Astrocyte (in vitro differentiated cells and primary cell): ENCODE measurements around the gene TEX29. TPM values are rescaled to one million over a fixed set of nuclear protein-coding genes. Genes with fewer than 3 reads are reported as not detected.

ENCODE experiments used
- DNase-seq: peaks from one replicate; pipeline ENCODE4 v3.0.0-alpha.2; 2010; ENCODE audit warnings: low read depth
- FAIRE-seq: peaks from 2 replicates; lab custom pipeline; 2011; peaks lifted over from hg19 to GRCh38; lab: Jason Lieb, UNC
- H2AFZ ChIP-seq: 2 replicates; pipeline ENCODE4 v1.6.0; 2012; ENCODE audit warnings: low read depth, low read length, inconsistent platforms
- H3K27ac ChIP-seq: 2 replicates; pipeline ENCODE4 v1.5.1; 2011; ENCODE audit warnings: low read depth, low read length, inconsistent platforms
- H3K27me3 ChIP-seq: 2 replicates; pipeline ENCODE4 v1.6.0; 2011; ENCODE audit warnings: low read length, inconsistent platforms; ENCODE audit not compliant: insufficient read depth
- H3K36me3 ChIP-seq: 2 replicates; pipeline ENCODE4 v1.5.1; 2011; ENCODE audit warnings: low read length, inconsistent platforms; ENCODE audit not compliant: insufficient read depth
- H3K4me1 ChIP-seq: 2 replicates; pipeline ENCODE4 v1.5.1; 2011; ENCODE audit warnings: low read length, inconsistent platforms; ENCODE audit not compliant: insufficient read depth
- H3K4me2 ChIP-seq: 2 replicates; pipeline ENCODE4 v1.6.0; 2012; ENCODE audit warnings: low read length, inconsistent platforms
- H3K4me3 ChIP-seq: 2 replicates; pipeline ENCODE4 v1.5.1; 2011; ENCODE audit warnings: low read depth, mild to moderate bottlenecking, low read length, inconsistent platforms; ENCODE audit not compliant: insufficient read depth
- H3K79me2 ChIP-seq: 2 replicates; pipeline ENCODE4 v1.6.0; 2012; ENCODE audit warnings: mild to moderate bottlenecking, low read length, inconsistent platforms; ENCODE audit not compliant: insufficient read depth
- H3K9ac ChIP-seq: 2 replicates; pipeline ENCODE4 v1.6.0; 2012; ENCODE audit warnings: mild to moderate bottlenecking, low read length, inconsistent platforms
- H3K9me3 ChIP-seq: 2 replicates; pipeline ENCODE4 v1.5.1; 2012; ENCODE audit warnings: low read depth, mild to moderate bottlenecking, low read length, inconsistent platforms; ENCODE audit not compliant: insufficient read depth
- H4K20me1 ChIP-seq: 2 replicates; pipeline ENCODE4 v1.6.0; 2012; ENCODE audit warnings: low read length, inconsistent platforms; ENCODE audit not compliant: insufficient read depth
- H3K27ac Mint-ChIP-seq: one replicate; pipeline ENCODE4 v1.8.0; 2021; ENCODE audit warnings: mild to moderate bottlenecking, mixed read lengths; ENCODE audit not compliant: unreplicated experiment
- H3K27me3 Mint-ChIP-seq: one replicate; pipeline ENCODE4 v1.8.0; 2021; ENCODE audit warnings: low read depth, mixed read lengths; ENCODE audit not compliant: unreplicated experiment
- H3K36me3 Mint-ChIP-seq: one replicate; pipeline ENCODE4 v1.8.0; 2021; ENCODE audit warnings: low read depth, mixed read lengths; ENCODE audit not compliant: unreplicated experiment
- H3K4me1 Mint-ChIP-seq: one replicate; pipeline ENCODE4 v1.8.0; 2021; ENCODE audit warnings: low read depth, mixed read lengths; ENCODE audit not compliant: unreplicated experiment
- H3K4me3 Mint-ChIP-seq: one replicate; pipeline ENCODE4 v1.8.0; 2021; ENCODE audit warnings: mild to moderate bottlenecking, moderate library complexity, mixed read lengths; ENCODE audit not compliant: unreplicated experiment
- H3K9me3 Mint-ChIP-seq: one replicate; pipeline ENCODE4 v1.8.0; 2021; ENCODE audit warnings: mild to moderate bottlenecking, mixed read lengths; ENCODE audit not compliant: unreplicated experiment
- CTCF ChIP-seq: IDR thresholded peaks from 2 replicates; pipeline ENCODE4 v1.5.1; 2011; ENCODE audit warnings: low read depth, mild to moderate bottlenecking, inconsistent platforms, low read length, moderate library complexity; ENCODE audit not compliant: insufficient read depth
- EZH2 ChIP-seq: IDR thresholded peaks from 2 replicates; pipeline ENCODE4 v1.6.1; 2012; ENCODE audit warnings: mild to moderate bottlenecking, low read length, inconsistent platforms; ENCODE audit not compliant: insufficient read depth
- total RNA-seq: library from RNA; stranded (reverse); gene quantifications from 2 replicates; pipeline ENCODE4 v1.2.1, GENCODE V29; 2021

TEX29 gene
- total RNA-seq, 1 donor from 2014 or later, result 0.43 TPM

GRCh38 chr13:111302045-111302726 lies 18.3 kb upstream of the TEX29 start:
- H3K4me3 Mint-ChIP-seq, result no peak overlapping the region
- no peak for DNase-seq
- H3K27me3 ChIP-seq, result no peaks in the 10 kb centered on the region
- no peak overlapping the region for H3K4me3 ChIP-seq
- H3K4me2 ChIP-seq, result no peak overlapping the region
- no peaks in the 10 kb centered on the region for H3K4me1 ChIP-seq
- no peak overlapping the region for H3K27ac ChIP-seq
- no peak overlapping the region for H2AFZ ChIP-seq
- FAIRE-seq, result no peak
- no peaks in the 10 kb centered on the region for H3K4me1 Mint-ChIP-seq
- H4K20me1 ChIP-seq, result no peaks in the 10 kb centered on the region
- H3K36me3 ChIP-seq, result peaks cover 44% of the 10 kb centered on the region
- no peaks in the 10 kb centered on the region for H3K9me3 ChIP-seq
- peaks cover 2% of the 10 kb centered on the region for H3K79me2 ChIP-seq
- no peak overlapping the region for H3K9ac ChIP-seq
- H3K9me3 Mint-ChIP-seq, result no peaks in the 10 kb centered on the region
- no peak overlapping the region for H3K27ac Mint-ChIP-seq
- no peaks in the 10 kb centered on the region for H3K27me3 Mint-ChIP-seq
- TF ChIP-seq CTCF (no peak), EZH2 (no peak)
- peaks cover 19% of the 10 kb centered on the region for H3K36me3 Mint-ChIP-seq

GRCh38 chr13:111303559-111303958 lies 16.9 kb upstream of the TEX29 start:
- Histone ChIP-seq H3K9ac (no peak overlapping the region), H3K4me3 (no peak overlapping the region), H3K79me2 (no peaks in the 10 kb centered on the region), H3K9me3 (no peaks in the 10 kb centered on the region), H2AFZ (no peak overlapping the region), H3K4me1 (no peaks in the 10 kb centered on the region), H4K20me1 (peaks cover 3% of the 10 kb centered on the region), H3K36me3 (peaks cover 46% of the 10 kb centered on the region), H3K4me2 (no peak overlapping the region), H3K27me3 (no peaks in the 10 kb centered on the region), H3K27ac (no peak overlapping the region)
- Mint-ChIP-seq H3K27me3 (no peaks in the 10 kb centered on the region), H3K4me3 (no peak overlapping the region), H3K36me3 (peaks cover 24% of the 10 kb centered on the region), H3K9me3 (no peaks in the 10 kb centered on the region), H3K4me1 (no peaks in the 10 kb centered on the region), H3K27ac (no peak overlapping the region)
- TF ChIP-seq EZH2 (no peak), CTCF (no peak)
- no peak for FAIRE-seq
- no peak for DNase-seq

- Histone ChIP-seq H3K27me3 (no peaks in the 10 kb centered on the region), H2AFZ (no peak overlapping the region), H3K9me3 (no peaks in the 10 kb centered on the region), H3K4me2 (no peak overlapping the region), H4K20me1 (peaks cover 3% of the 10 kb centered on the region), H3K36me3 (peaks cover 46% of the 10 kb centered on the region), H3K27ac (no peak overlapping the region), H3K9ac (no peak overlapping the region), H3K79me2 (no peaks in the 10 kb centered on the region), H3K4me1 (no peaks in the 10 kb centered on the region), H3K4me3 (no peak overlapping the region)
- Mint-ChIP-seq H3K9me3 (peaks cover under 1% of the 10 kb centered on the region), H3K36me3 (peaks cover 26% of the 10 kb centered on the region), H3K4me3 (no peak overlapping the region), H3K4me1 (no peaks in the 10 kb centered on the region), H3K27ac (no peak overlapping the region), H3K27me3 (no peaks in the 10 kb centered on the region)
- no peak for TF ChIP-seq CTCF
- no peak for TF ChIP-seq EZH2
- DNase-seq, result no peak
- no peak for FAIRE-seq
Observed at GRCh38 chr13:111304041-111304544, 16.3 kb upstream of the TEX29 start.
